Measurements from ENCODE around the gene KRT82. TPM values are rescaled to one million over a fixed set of nuclear protein-coding genes. Genes with fewer than 3 reads are reported as not detected.

The KRT82 gene
- total RNA-seq, 2 experiments from 2014 or later, result not detected

DNA sequence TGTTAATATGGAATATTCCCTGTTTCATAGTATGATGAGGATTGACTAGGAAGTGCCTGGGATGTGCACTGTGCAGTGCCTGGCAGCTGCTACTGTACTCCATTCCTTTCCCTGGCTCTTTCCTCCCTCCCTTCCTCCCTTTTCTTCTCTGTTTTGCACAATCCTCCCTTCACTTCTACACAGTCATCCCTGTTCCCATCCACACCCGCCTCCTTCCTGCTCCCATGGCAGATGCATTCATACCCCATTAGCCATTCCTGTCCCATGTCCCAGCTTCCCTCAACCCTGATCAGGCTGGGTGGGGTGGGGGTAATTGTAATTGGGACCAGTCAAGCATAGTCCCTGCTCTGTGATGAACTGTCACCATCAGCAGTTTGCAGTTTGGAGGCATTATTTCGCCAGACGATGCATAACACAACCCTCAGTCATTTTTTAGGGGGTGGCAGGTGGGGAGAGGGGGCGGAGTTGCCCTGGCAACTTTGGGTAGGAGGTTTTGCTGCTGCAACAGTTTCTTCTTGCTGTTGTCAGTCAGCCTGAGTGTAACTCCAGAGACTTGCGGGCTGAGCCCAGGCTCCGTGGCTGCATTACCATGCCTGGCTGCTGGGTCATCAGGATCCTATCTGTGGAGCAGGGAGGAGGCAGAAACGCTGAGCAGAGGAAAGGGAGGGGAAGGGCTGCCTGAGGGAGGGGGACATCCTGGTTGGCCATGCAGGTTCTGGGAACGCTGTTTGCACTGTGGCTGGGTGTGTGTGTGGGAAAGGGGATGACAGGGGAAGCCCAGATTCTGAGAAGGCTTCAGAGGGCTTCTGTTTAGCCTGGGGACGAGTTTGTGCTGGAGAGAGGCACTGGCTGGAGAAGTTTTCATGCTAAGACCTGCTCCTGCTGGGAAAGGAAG, 16.6 kb downstream of the KRT82 start:
- no peak overlapping the region for H3K4me3 Mint-ChIP-seq
- DNase-seq, result no peak
- H3K36me3 Mint-ChIP-seq, result no peaks in the 10 kb centered on the region
- no peaks in the 10 kb centered on the region for H3K27me3 Mint-ChIP-seq
- H3K27ac Mint-ChIP-seq, result no peak overlapping the region
- no peaks in the 10 kb centered on the region for H3K4me1 Mint-ChIP-seq
- no peaks in the 10 kb centered on the region for H3K9me3 Mint-ChIP-seq

DNA sequence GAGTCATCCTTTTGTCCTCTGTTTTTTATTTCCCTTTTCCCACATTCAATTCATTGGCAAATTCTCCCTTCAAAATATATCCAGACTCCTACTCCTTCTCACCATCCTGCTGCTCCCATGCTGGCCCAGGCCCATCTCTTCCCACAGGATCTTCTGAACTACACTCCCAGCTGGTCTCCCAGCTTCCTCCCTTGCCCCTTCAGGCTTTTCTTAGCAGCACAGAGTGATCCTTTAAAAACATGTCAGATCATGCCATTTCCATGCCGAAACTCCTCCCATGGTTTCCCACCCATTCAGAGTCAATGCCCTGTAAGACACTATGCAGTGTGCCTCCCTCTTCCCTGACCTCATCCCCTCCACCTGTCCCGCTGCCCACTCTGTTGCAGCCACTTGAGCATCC, 18.3 kb downstream of the KRT82 start:
- Mint-ChIP-seq H3K27me3 (no peaks in the 10 kb centered on the region), H3K4me1 (peaks cover 7% of the 10 kb centered on the region)
- no peak for DNase-seq

DNA sequence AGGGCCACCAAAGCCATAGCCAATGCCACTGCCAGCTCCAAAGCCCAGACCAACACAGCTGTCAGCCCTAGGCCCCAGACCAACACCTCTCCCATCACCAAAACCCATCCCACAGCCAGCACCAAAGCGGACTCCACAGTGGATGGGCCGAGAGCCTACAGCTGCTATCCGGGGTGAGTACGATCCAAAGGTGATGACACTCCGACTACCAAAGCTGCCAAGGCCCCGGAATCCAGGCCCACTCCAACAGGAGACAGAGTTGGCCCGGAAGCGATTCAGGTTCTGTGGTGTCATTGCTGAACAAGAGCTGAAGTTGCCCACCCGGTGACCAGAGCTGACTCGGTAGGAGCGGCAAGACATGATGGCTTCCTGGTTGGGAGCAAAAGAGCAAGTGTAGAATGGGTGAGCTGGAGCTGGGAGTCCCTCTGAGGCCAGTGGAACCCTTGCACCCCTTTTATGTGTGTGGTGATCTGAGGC, 20.9 kb downstream of the KRT82 start, which contains the start of gene KRT84:
Gene KRT84 (minus strand): TSS at position 427 of the 477 bp plus-strand sequence. CDS start 67 bp downstream, at position 360.
- Mint-ChIP-seq H3K9me3 (no peaks in the 10 kb centered on the region), H3K36me3 (no peaks in the 10 kb centered on the region), H3K27me3 (no peaks in the 10 kb centered on the region), H3K4me1 (peaks cover 20% of the 10 kb centered on the region), H3K4me3 (no peak within 1 kb of the TSS), H3K27ac (no peak within 1 kb of the TSS)
- DNase-seq, result no peak

More for the DNA sequence above, 18.3 kb downstream of the KRT82 start:
- H3K9me3 Mint-ChIP-seq, result no peaks in the 10 kb centered on the region
- no peaks in the 10 kb centered on the region for H3K36me3 Mint-ChIP-seq
- no peak overlapping the region for H3K27ac Mint-ChIP-seq
- no peak overlapping the region for H3K4me3 Mint-ChIP-seq

DNA sequence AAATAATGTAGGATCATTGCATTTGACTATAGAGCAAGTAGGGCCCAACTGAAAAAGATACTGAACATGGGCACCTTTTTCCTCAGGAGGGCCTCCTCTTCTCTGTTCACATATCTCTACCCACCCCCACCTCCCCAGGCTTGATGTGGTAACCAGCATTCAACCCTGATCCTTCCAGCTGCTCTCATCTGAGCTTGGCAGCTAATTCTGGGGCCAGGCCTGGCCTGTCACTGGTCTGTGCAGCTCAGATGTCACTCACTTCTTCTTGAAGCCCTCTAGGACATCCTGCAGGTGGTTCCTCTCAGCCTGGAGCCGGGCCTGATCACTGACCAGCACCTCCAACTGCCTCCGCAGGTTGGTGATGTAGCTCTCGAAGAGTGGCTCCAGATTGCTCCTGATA, 22.8 kb downstream of the KRT82 start:
- H3K27me3 Mint-ChIP-seq, result no peaks in the 10 kb centered on the region
- H3K36me3 Mint-ChIP-seq, result no peaks in the 10 kb centered on the region
- no peak overlapping the region for H3K4me3 Mint-ChIP-seq
- DNase-seq, result no peak
- no peaks in the 10 kb centered on the region for H3K9me3 Mint-ChIP-seq
- H3K4me1 Mint-ChIP-seq, result peaks cover 20% of the 10 kb centered on the region
- H3K27ac Mint-ChIP-seq, result no peak overlapping the region

DNA sequence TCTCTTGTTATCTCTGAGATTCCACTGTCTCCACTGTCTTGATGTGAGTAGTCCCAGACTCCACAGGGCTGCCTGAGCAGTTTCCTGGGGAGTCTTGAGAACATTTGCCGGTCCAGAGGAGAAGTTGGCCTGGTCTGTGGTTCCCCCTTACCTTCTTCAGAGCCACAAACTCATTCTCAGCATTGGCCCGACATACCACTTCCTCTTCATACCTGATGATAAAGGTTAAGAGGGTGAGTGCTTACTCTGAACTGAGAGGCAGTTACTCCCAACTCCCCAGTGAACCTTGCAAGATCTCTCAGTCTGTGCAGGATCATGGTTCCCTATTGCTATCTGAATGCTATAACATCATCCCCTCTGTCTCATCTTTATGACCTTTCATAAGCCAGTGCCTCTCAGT, 23.3 kb downstream of the KRT82 start:
- H3K36me3 Mint-ChIP-seq, result no peaks in the 10 kb centered on the region
- no peaks in the 10 kb centered on the region for H3K27me3 Mint-ChIP-seq
- no peak overlapping the region for H3K27ac Mint-ChIP-seq
- peaks cover 20% of the 10 kb centered on the region for H3K4me1 Mint-ChIP-seq
- no peaks in the 10 kb centered on the region for H3K9me3 Mint-ChIP-seq
- no peak for DNase-seq
- no peak overlapping the region for H3K4me3 Mint-ChIP-seq

DNA sequence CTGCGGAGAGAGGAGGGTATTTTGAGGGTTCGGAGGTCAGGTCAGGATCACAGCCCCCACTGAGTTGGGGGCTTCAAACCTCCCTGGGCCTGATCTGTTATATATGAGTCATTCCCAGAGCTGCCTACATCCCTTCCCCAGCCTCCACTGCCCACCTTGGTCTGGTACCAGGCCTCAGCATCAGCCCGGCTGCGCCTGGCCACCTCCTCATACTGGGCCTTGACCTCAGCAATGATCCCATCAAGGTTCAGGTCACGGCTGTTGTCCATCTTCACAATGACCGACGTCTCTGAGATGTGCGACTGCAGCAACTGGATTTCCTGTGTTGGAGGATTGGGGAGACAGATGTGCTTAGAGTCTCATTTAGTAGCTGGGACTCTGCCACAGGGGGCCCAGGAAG, 24.9 kb downstream of the KRT82 start:
- Mint-ChIP-seq H3K36me3 (no peaks in the 10 kb centered on the region), H3K4me3 (no peak overlapping the region), H3K27me3 (no peaks in the 10 kb centered on the region), H3K27ac (no peak overlapping the region), H3K4me1 (peaks cover 20% of the 10 kb centered on the region), H3K9me3 (no peaks in the 10 kb centered on the region)
- no peak for DNase-seq

DNA sequence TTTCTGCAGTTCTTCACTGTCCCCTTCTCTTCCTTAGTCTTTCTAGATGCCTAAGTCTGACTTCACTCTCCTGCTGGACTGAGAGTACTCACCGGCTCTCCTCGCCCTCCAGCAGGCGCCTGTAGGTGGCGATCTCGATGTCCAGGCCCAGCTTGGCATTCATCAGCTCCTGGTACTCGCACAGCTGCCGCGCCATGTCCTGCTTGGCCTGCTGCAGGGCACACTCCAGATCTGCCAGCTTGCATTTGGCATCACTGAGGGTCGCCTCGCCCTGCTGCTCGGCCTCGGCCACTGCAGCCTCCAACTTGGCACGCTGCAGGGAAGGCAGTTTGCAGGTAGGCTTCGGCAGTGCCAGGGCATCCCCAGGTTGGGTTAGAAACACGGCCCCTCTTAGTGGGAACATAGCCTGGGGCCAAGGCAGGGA, 25.9 kb downstream of the KRT82 start:
- DNase-seq, result no peak
- H3K27ac Mint-ChIP-seq, result no peak overlapping the region
- H3K27me3 Mint-ChIP-seq, result no peaks in the 10 kb centered on the region
- H3K36me3 Mint-ChIP-seq, result no peaks in the 10 kb centered on the region
- no peak overlapping the region for H3K4me3 Mint-ChIP-seq
- peaks cover 20% of the 10 kb centered on the region for H3K4me1 Mint-ChIP-seq
- no peaks in the 10 kb centered on the region for H3K9me3 Mint-ChIP-seq

DNA sequence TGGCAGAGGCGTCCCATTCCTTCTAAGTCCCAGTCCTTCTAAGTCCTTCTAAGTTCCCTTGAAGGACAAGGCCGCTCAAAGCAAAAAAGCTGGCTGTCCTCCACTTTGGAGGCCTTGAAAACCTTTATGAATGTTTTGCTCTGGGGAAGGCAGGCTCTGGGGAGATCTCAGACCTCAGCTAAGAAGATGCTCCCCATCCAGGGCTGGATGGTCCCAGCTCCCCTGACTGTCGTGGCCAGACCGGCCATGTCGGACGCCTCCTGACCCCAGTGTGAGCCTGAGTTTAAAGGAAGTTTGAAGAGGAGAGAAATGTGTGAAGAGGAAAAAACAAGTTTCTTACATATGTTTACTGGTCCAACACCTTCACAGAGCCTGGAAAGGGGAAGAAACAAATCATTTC, 26.6 kb downstream of the KRT82 start:
- no peaks in the 10 kb centered on the region for H3K36me3 Mint-ChIP-seq
- no peak for DNase-seq
- peaks cover 20% of the 10 kb centered on the region for H3K4me1 Mint-ChIP-seq
- no peak overlapping the region for H3K27ac Mint-ChIP-seq
- H3K27me3 Mint-ChIP-seq, result no peaks in the 10 kb centered on the region
- no peaks in the 10 kb centered on the region for H3K9me3 Mint-ChIP-seq
- H3K4me3 Mint-ChIP-seq, result no peak overlapping the region

DNA sequence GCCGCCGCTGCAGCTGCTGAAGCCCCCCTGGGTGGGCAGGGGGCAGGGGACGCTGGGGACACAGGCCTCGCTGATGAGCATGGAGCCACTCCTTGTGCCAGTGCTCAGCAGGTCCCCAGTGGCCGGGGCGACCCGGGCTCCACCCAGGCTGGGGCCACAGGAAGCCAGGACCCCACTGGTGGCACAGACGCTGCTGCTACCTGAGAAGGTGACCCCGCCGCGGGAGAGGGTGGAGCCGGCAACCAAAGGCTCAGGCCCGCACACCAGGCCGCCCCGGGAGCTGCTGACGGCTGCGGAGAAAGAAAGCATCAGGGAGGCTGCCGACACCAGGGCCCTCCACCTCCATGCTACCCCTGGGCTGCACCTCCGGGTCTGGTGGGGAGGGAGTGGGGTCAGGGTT, 28.0 kb downstream of the KRT82 start:
- H3K27ac Mint-ChIP-seq, result no peak overlapping the region
- DNase-seq, result no peak
- H3K9me3 Mint-ChIP-seq, result no peaks in the 10 kb centered on the region
- no peaks in the 10 kb centered on the region for H3K27me3 Mint-ChIP-seq
- H3K36me3 Mint-ChIP-seq, result no peaks in the 10 kb centered on the region
- no peak overlapping the region for H3K4me3 Mint-ChIP-seq
- H3K4me1 Mint-ChIP-seq, result peaks cover 15% of the 10 kb centered on the region

DNA sequence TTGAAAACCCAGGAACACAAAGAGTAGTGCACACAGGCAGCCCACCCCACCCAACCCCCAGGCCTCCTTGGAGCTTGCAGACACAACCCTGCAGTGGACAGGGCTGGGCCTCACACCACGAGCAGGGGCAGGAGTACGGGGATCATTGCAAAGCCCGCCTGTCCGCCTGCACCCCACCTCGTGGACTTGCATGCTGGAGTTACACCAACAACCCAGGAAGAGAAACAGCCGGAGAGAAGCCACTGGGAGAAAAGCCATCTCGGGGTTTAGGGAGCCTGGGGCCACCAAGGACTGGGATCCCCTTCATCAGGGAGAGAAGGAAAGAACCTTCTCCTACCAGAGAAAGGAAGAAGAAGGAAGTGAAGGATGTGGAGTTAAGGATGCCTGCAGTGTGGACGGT, 28.9 kb downstream of the KRT82 start:
- peaks cover under 1% of the 10 kb centered on the region for H3K27me3 Mint-ChIP-seq
- no peak overlapping the region for H3K27ac Mint-ChIP-seq
- H3K4me3 Mint-ChIP-seq, result no peak overlapping the region
- H3K36me3 Mint-ChIP-seq, result no peaks in the 10 kb centered on the region
- DNase-seq, result no peak
- peaks cover 7% of the 10 kb centered on the region for H3K4me1 Mint-ChIP-seq
- no peaks in the 10 kb centered on the region for H3K9me3 Mint-ChIP-seq

DNA sequence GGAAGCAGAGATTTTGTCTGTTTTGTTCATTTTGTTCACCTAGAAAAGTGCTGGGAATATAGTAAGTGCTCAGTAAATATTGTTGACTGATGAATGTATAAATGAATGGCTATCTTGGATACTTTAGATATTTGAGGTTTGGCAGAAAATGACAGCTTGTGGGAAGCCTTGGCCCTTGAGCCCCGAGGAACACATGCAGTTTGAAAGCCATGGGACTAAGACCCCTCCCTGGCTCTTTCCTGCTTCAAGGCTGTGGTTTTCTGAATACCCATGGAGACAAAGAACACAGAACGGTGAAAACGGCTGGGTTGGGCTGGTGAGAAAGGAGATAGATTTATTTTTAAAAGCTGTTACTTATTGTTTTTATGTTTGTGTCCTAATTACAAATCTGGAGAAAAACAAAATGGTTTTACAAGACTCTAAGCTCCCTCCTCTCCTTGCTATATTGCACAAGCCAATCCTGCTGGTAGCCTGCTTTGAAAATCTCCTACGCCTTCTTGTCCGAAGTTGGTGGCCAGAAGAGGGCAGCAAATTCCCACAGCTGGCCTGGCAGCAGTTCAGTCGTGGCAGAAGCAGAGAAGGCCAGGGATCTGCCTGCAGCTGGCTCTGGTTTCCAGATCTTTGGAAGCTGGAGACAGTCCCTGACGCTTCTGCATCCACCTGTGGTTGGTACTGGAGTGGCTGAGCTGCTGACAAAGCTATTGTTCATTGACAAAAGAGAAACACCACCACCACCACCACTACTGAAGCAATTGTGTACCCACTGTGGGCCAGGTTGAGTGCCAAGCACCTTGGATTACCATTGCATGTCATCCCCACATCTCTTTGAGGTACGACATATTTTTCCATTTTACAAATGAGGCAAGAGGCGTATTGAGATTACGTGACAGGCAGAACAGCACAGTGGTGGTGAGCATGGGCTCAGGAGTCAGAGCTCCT, 33.6 kb downstream of the KRT82 start:
- Mint-ChIP-seq H3K4me1 (peaks cover 2% of the 10 kb centered on the region), H3K27me3 (peaks cover 6% of the 10 kb centered on the region), H3K27ac (no peak overlapping the region), H3K9me3 (no peaks in the 10 kb centered on the region), H3K4me3 (no peak overlapping the region), H3K36me3 (no peaks in the 10 kb centered on the region)
- peak; percentile 50 for DNase-seq

DNA sequence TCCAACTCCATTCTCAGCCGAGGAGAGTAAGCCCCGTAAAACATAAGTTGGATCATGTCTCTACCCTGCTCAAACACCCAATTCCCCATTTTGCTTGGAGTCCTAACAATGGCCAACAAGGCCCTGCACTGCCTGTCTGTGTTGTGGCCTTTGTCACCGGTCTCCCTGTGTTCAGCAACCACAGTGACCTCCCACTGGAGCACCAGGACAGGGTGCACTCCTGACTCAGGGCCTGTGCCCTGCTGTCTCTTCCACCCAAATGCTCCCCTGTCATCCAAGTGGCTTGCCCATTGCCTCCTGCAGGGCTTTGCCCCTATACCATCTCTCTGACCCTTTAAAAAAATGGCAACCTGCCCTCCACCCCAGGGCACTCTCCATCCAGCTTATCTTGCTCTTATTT, 34.4 kb downstream of the KRT82 start:
- DNase-seq, result no peak
- Mint-ChIP-seq H3K4me1 (peaks cover 2% of the 10 kb centered on the region), H3K27ac (no peak overlapping the region), H3K9me3 (no peaks in the 10 kb centered on the region), H3K36me3 (no peaks in the 10 kb centered on the region), H3K27me3 (peaks cover 6% of the 10 kb centered on the region), H3K4me3 (no peak overlapping the region)

DNA sequence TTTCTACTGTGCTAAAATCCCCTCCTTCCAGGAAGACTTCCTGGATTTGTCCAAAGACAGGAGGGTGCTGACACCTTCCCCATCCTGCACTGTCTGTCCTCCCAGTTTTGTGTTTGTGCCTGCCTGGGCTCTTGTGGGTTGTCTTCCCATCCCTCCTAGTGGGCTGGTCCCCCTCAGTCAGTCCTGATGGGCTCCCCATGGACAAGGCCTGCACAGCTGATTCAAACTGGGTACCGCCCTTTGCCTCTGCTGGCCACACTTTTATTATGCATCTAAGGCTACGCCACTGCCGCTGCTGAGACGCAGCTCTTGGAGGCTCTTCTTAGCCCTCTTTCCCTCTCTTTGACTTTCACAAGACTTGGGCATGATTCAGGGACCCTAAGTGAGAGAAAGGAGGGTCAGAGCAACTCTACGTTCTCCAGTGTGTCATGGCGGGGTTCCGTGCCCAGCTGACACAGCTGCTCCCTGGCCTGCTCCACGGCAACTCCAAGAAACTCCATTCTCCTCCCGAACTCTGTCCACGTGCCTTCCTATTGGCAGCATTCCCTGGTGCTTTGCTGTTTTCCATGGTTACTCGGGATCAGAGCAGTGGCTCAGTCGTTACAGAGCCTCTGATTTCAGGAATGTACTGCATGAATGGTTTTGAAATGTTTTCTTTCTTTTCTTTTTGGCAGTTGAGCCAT, 35.1 kb downstream of the KRT82 start:
- H3K27me3 Mint-ChIP-seq, result peaks cover 6% of the 10 kb centered on the region
- H3K4me1 Mint-ChIP-seq, result peaks cover 2% of the 10 kb centered on the region
- H3K36me3 Mint-ChIP-seq, result no peaks in the 10 kb centered on the region
- H3K4me3 Mint-ChIP-seq, result no peak overlapping the region
- no peaks in the 10 kb centered on the region for H3K9me3 Mint-ChIP-seq
- no peak for DNase-seq
- no peak overlapping the region for H3K27ac Mint-ChIP-seq

DNA sequence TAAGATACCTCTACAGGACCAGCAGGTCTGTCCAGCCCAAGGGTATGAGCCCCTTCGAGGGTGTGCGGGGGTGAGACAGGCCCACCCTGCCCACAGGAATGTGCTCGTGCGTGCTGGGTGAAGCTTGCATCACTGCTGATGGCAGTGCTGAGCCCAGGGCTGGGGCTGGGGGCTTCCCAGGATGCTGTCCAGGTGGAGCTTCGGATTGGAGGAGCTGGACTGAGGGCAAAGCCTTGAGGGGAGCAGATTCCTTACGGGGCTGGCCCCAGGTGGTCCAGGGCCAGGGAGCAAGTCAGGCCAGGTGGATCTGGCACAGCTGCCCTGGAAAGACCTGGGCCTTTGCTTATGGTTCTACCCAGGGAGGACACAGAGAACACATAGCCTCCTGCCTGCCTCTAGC, 36.3 kb downstream of the KRT82 start:
- peaks cover 6% of the 10 kb centered on the region for H3K27me3 Mint-ChIP-seq
- no peaks in the 10 kb centered on the region for H3K36me3 Mint-ChIP-seq
- peaks cover 2% of the 10 kb centered on the region for H3K4me1 Mint-ChIP-seq
- no peak for DNase-seq
- no peak overlapping the region for H3K4me3 Mint-ChIP-seq
- no peak overlapping the region for H3K27ac Mint-ChIP-seq
- no peaks in the 10 kb centered on the region for H3K9me3 Mint-ChIP-seq

DNA sequence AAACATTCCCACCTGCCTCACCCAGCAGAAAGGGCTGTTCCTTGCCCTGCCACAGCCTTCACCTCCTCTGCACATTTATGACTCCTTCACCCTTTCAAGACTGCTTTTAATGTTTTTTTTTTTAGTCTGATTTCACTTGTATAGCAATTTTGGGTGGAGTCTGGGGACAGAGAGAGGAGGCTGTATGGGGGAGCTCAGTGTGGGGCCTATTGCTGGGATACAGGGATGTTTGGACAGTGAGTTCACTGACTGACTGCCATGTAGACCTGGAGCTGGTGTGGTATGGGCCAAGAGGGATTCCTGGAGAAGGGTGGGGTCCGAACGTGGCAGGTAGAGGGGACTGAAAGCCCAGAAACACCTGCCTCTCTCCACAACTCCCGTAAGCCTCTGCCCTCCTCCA, 36.9 kb downstream of the KRT82 start:
- H3K27me3 Mint-ChIP-seq, result peaks cover 6% of the 10 kb centered on the region
- H3K4me3 Mint-ChIP-seq, result no peak overlapping the region
- no peak for DNase-seq
- H3K9me3 Mint-ChIP-seq, result no peaks in the 10 kb centered on the region
- H3K4me1 Mint-ChIP-seq, result peaks cover 2% of the 10 kb centered on the region
- H3K36me3 Mint-ChIP-seq, result no peaks in the 10 kb centered on the region
- no peak overlapping the region for H3K27ac Mint-ChIP-seq

Data from activated naive CD8-positive, alpha-beta T cell treated with anti-CD3 and anti-CD28 coated beads for 36 hours (primary cell).